CD14-positive monocyte (primary cell): Measurements from ENCODE around the gene SLC27A2. TPM values are rescaled to one million over a fixed set of nuclear protein-coding genes. Genes with fewer than 3 reads are reported as not detected.

Experiments
- DNase-seq, 3 donors: peaks; one replicate each; pipeline ENCODE4 v3.0.0-alpha.2; 2011 to 2022
- H2AFZ ChIP-seq: 2 replicates; pipeline ENCODE4 v1.6.0; 2012; ENCODE audit warnings: mild to moderate bottlenecking, low read depth, low read length, inconsistent platforms; ENCODE audit not compliant: insufficient read depth, poor library complexity, severe bottlenecking
- H3K27ac ChIP-seq, 2 donors: 1 replicate in 1 of 2; 2 replicates in 1 of 2; pipeline ENCODE4 v1.5.1; 2012 to 2013; ENCODE audit warnings: low read length in 2 of 2, control low read depth in 1 of 2, inconsistent platforms in 1 of 2, low read depth in 1 of 2, mild to moderate bottlenecking in 1 of 2
- H3K27me3 ChIP-seq, 2 donors: one replicate each; pipeline versions ENCODE4 v1.6.0 to v1.6.1; 2011 to 2013; ENCODE audit warnings: low read length in 2 of 2; ENCODE audit not compliant: control insufficient read depth in 2 of 2, insufficient read depth in 2 of 2
- H3K36me3 ChIP-seq, 2 donors: replicated peaks in 1 of 2; 1 replicate in 1 of 2; 2 replicates in 1 of 2; pipeline versions ENCODE4 v1.5.1 to v1.6.1; 2012 to 2013; ENCODE audit warnings: low read length in 2 of 2, control low read depth in 1 of 2, inconsistent platforms in 1 of 2, mild to moderate bottlenecking in 1 of 2; ENCODE audit not compliant: insufficient read depth in 2 of 2, control insufficient read depth in 1 of 2
- H3K4me1 ChIP-seq, 2 donors: 1 replicate in 1 of 2; 2 replicates in 1 of 2; pipeline versions ENCODE4 v1.5.1 to v1.6.1; 2012 to 2013; ENCODE audit warnings: low read length in 2 of 2, control low read depth in 1 of 2, inconsistent platforms in 1 of 2, mild to moderate bottlenecking in 1 of 2, moderate library complexity in 1 of 2; ENCODE audit not compliant: insufficient read depth in 2 of 2, control insufficient read depth in 1 of 2
- H3K4me2 ChIP-seq: replicated peaks from 2 replicates; pipeline ENCODE3; 2012; ENCODE audit warnings: low read length, moderate library complexity, mild to moderate bottlenecking; ENCODE audit not compliant: poor library complexity, severe bottlenecking; ENCODE audit errors: extremely low read depth
- H3K4me3 ChIP-seq, 3 experiments: fragments of 200-600 bp in 1 of 3; sonication (generic) in 1 of 3; replicated peaks in 1 of 3; 1 replicate in 2 of 3; 2 replicates in 1 of 3; pipeline ENCODE4 v1.5.1; 2011 to 2013; ENCODE audit warnings: low read length in 3 of 3, mild to moderate bottlenecking in 3 of 3, control low read depth in 2 of 3, low read depth in 2 of 3, inconsistent platforms in 1 of 3, moderate library complexity in 1 of 3
- H3K79me2 ChIP-seq: 2 replicates; pipeline ENCODE4 v1.6.0; 2012; ENCODE audit warnings: mild to moderate bottlenecking, control low read depth, inconsistent platforms, low read length, moderate library complexity; ENCODE audit not compliant: insufficient read depth
- H3K9ac ChIP-seq: 2 replicates; pipeline ENCODE4 v1.6.0; 2017; ENCODE audit warnings: low read length, mild to moderate bottlenecking; ENCODE audit not compliant: insufficient read depth, poor library complexity, severe bottlenecking
- H3K9me3 ChIP-seq, 2 donors: replicated peaks in 1 of 2; 1 replicate in 1 of 2; 2 replicates in 1 of 2; pipeline versions ENCODE4 v1.5.1 to v1.6.1; 2012 to 2013; ENCODE audit warnings: low read length in 2 of 2, control low read depth in 1 of 2; ENCODE audit not compliant: control insufficient read depth in 1 of 2, insufficient read depth in 1 of 2
- H4K20me1 ChIP-seq: 2 replicates; pipeline ENCODE4 v1.6.0; 2012; ENCODE audit warnings: mild to moderate bottlenecking, low read length, control low read depth, moderate library complexity; ENCODE audit not compliant: insufficient read depth
- H3K27ac Mint-ChIP-seq, 7 donors: one replicate each; pipeline ENCODE4 v1.8.0; 2020; ENCODE audit warnings: mild to moderate bottlenecking in 7 of 7, mixed read lengths in 7 of 7, moderate library complexity in 6 of 7, inconsistent platforms in 2 of 7
- H3K27me3 Mint-ChIP-seq, 3 donors: one replicate each; pipeline ENCODE4 v1.8.0; 2021 to 2022; ENCODE audit warnings: low read depth in 3 of 3, mild to moderate bottlenecking in 3 of 3, mixed read lengths in 3 of 3, moderate library complexity in 3 of 3, inconsistent platforms in 1 of 3
- H3K36me3 Mint-ChIP-seq, 2 donors: one replicate each; pipeline ENCODE4 v1.8.0; 2020; ENCODE audit warnings: mixed read lengths in 2 of 2, inconsistent platforms in 1 of 2, mild to moderate bottlenecking in 1 of 2
- H3K4me1 Mint-ChIP-seq: one replicate; pipeline ENCODE4 v1.8.0; 2020; ENCODE audit warnings: mild to moderate bottlenecking, mixed read lengths
- H3K4me3 Mint-ChIP-seq, 2 donors: one replicate each; pipeline ENCODE4 v1.8.0; 2020; ENCODE audit warnings: mild to moderate bottlenecking in 2 of 2, mixed read lengths in 2 of 2, moderate library complexity in 1 of 2
- H3K9me3 Mint-ChIP-seq, 7 donors: one replicate each; pipeline ENCODE4 v1.8.0; 2020 to 2022; ENCODE audit warnings: mixed read lengths in 7 of 7, mild to moderate bottlenecking in 6 of 7, moderate library complexity in 6 of 7, inconsistent platforms in 2 of 7
- CTCF ChIP-seq: fragments of 200-600 bp; IDR thresholded peaks from one replicate; pipeline ENCODE4 v1.8.0; 2022; ENCODE audit warnings: antibody characterized with exemption, mild to moderate bottlenecking
- WGBS: methylation state at CpG from one replicate; pipeline ENCODE4 v1.1.5; 2013; ENCODE audit warnings: missing lambda C conversion rate; ENCODE audit not compliant: insufficient coverage; 5-methylcytosine and 5-hydroxymethylcytosine counted together
- intact Hi-C, 2 donors: fragments of 100-400 bp; cut with micrococcal nuclease; formaldehyde crosslinking; loops; one replicate each; pipeline versions ENCODE4 v1.15.0 to v1.15.1; 2023
- polyA plus RNA-seq, 3 donors: library from polyadenylated mRNA; depleted of rRNA in 1 of 3; unstranded in 2 of 3; stranded (reverse) in 1 of 3; fragments of 300-500 nt in 2 of 3; fragments of >200 nt in 1 of 3; fragmentation: Illumina TruSeq in 2 of 3; gene quantifications; 1 replicate in 2 of 3; 2 replicates in 1 of 3; pipeline ENCODE4 v1.2.3, GENCODE V29; 2012 to 2021

The SLC27A2 gene
- polyA plus RNA-seq, 3 donors: 0.13 TPM; not detected in 2

- no peaks in the 10 kb centered on the region for H4K20me1 ChIP-seq
- no peaks in the 10 kb centered on the region for H3K36me3 ChIP-seq
- H3K4me2 ChIP-seq: peak overlapping the region; percentile 53
- no peak for TF ChIP-seq CTCF
- intact Hi-C loops: no loop called here
- Mint-ChIP-seq H3K4me3 (peak overlapping the region in 1 of 2 donors; percentile 52), H3K9me3 (peaks cover 0 to 4% (median 0%) of the 10 kb centered on the region in 7 donors), H3K27me3 (no peaks in the 10 kb centered on the region), H3K4me1 (peaks cover 34% of the 10 kb centered on the region), H3K36me3 (peaks cover 0 to 3% of the 10 kb centered on the region in 2 donors), H3K27ac (peak overlapping the region; percentile 85 to 96 (median 92))
- peak; percentile 48 to 81 (median 61) for DNase-seq
- no peaks in the 10 kb centered on the region for H3K27me3 ChIP-seq
- peak overlapping the region in 1 of 3 experiments; percentile 41 for H3K4me3 ChIP-seq
- H3K4me1 ChIP-seq: peaks cover 16 to 47% of the 10 kb centered on the region in 2 donors
- H3K27ac ChIP-seq: peak overlapping the region in 1 of 2 donors; percentile 91
- H2AFZ ChIP-seq: no peak overlapping the region
- no CpG with 5 or more reads among the region's 2 CpGs for WGBS
- H3K9me3 ChIP-seq: no peaks in the 10 kb centered on the region
- H3K9ac ChIP-seq: peak overlapping the region; percentile 62
- peaks cover 7% of the 10 kb centered on the region for H3K79me2 ChIP-seq
These were observed 47.4 kb upstream of the SLC27A2 start for GRCh38 chr15:50134524-50135024.

GRCh38 chr15:50135031-50135551, 46.9 kb upstream of the SLC27A2 start:
- H3K4me1 Mint-ChIP-seq: peaks cover 32% of the 10 kb centered on the region
- H3K4me3 Mint-ChIP-seq: peak overlapping the region in 1 of 2 donors; percentile 67
- H3K36me3 ChIP-seq: no peaks in the 10 kb centered on the region
- no peaks in the 10 kb centered on the region for H3K9me3 ChIP-seq
- no peak for TF ChIP-seq CTCF
- H3K79me2 ChIP-seq: peaks cover 7% of the 10 kb centered on the region
- DNase-seq: no peak
- H3K9me3 Mint-ChIP-seq: peaks cover 0 to 4% (median 0%) of the 10 kb centered on the region in 7 donors
- 61% methylated on average over 3 of the region's 5 CpGs for WGBS
- peaks cover 0 to 3% of the 10 kb centered on the region in 2 donors for H3K36me3 Mint-ChIP-seq
- H3K4me1 ChIP-seq: peaks cover 16 to 47% of the 10 kb centered on the region in 2 donors
- H3K27ac ChIP-seq: peak overlapping the region in 1 of 2 donors; percentile 91
- intact Hi-C loops: no loop called here
- H3K27ac Mint-ChIP-seq: peak overlapping the region; percentile 85 to 96 (median 92)
- no peaks in the 10 kb centered on the region for H3K27me3 ChIP-seq
- no peaks in the 10 kb centered on the region for H3K27me3 Mint-ChIP-seq
- peak overlapping the region; percentile 62 for H3K9ac ChIP-seq
- no peak overlapping the region for H2AFZ ChIP-seq
- peak overlapping the region; percentile 53 for H3K4me2 ChIP-seq
- H4K20me1 ChIP-seq: no peaks in the 10 kb centered on the region
- H3K4me3 ChIP-seq: peak overlapping the region in 1 of 3 experiments; percentile 41
